SK-N-SH treated with all-trans-retinoic acid at 6 μM for 48 hours (cell line): ENCODE results near the gene NAT8L.

ENCODE experiments used
- RARB ChIP-seq: fragments of 250-450 bp; sonication (Bioruptor Pico); IDR thresholded peaks from 2 replicates; pipeline ENCODE4 v1.8.0; 2021; ENCODE audit warnings: mild to moderate bottlenecking, moderate library complexity
- TF ChIP-seq, protein P1 (sequence below): fragments of 250-450 bp; sonication (Bioruptor Pico); IDR thresholded peaks from 2 replicates; pipeline ENCODE4 v1.5.1; 2020; ENCODE audit warnings: low read depth, mild to moderate bottlenecking, moderate library complexity
- TF ChIP-seq, protein P2 (sequence below): fragments of 250-450 bp; sonication (Bioruptor Pico); IDR thresholded peaks from 2 replicates; pipeline ENCODE4 v1.8.0; 2020; ENCODE audit warnings: mild to moderate bottlenecking, moderate library complexity, borderline replicate concordance
- TF ChIP-seq, protein P3 (sequence below): fragments of 250-450 bp; sonication (Bioruptor Pico); IDR thresholded peaks from 2 replicates; pipeline ENCODE4 v1.5.1; 2021; ENCODE audit warnings: mild to moderate bottlenecking, moderate library complexity

DNA sequence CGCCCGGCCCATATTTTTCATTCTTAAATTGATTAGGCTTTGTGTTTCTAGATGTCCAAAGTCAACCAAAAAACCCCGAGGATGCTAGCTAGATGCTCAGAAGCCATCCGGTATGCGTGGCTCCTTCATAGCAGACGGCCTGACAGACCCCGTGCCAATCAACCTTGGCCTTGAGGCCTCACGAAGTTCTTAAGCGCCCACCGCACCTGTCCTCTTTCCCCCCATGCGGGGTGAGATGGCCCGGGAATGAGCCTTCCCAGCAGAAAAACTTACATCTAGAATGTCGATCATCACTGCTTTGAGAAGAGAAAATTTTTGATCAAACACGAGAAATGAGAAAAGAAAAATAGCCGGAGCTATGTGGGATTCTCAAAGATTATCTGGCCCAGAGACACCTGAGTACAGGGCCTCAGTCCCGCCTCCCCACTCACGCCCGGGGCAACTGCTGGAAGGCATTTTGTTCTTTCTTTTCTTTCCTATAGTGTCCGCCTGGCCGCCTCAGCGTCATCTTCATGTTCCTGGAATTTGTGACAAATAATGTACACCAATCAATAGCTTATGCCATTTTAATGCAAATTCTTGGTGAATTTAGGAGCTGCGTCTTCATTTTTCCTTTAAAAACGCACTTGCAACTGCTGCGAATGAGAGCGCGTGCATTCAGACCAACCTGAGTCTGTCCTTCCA is 1.6 kb upstream of the NAT8L start:
- TF ChIP-seq RARB (CRISPR knock-in tag), result no peak
- TF ChIP-seq, protein P1, sequence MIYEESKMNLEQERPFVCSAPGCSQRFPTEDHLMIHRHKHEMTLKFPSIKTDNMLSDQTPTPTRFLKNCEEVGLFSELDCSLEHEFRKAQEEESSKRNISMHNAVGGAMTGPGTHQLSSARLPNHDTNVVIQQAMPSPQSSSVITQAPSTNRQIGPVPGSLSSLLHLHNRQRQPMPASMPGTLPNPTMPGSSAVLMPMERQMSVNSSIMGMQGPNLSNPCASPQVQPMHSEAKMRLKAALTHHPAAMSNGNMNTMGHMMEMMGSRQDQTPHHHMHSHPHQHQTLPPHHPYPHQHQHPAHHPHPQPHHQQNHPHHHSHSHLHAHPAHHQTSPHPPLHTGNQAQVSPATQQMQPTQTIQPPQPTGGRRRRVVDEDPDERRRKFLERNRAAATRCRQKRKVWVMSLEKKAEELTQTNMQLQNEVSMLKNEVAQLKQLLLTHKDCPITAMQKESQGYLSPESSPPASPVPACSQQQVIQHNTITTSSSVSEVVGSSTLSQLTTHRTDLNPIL (CRISPR knock-in tag), result no peak
- TF ChIP-seq, protein P2, sequence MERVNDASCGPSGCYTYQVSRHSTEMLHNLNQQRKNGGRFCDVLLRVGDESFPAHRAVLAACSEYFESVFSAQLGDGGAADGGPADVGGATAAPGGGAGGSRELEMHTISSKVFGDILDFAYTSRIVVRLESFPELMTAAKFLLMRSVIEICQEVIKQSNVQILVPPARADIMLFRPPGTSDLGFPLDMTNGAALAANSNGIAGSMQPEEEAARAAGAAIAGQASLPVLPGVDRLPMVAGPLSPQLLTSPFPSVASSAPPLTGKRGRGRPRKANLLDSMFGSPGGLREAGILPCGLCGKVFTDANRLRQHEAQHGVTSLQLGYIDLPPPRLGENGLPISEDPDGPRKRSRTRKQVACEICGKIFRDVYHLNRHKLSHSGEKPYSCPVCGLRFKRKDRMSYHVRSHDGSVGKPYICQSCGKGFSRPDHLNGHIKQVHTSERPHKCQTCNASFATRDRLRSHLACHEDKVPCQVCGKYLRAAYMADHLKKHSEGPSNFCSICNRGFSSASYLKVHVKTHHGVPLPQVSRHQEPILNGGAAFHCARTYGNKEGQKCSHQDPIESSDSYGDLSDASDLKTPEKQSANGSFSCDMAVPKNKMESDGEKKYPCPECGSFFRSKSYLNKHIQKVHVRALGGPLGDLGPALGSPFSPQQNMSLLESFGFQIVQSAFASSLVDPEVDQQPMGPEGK (CRISPR knock-in tag), result no peak
- TF ChIP-seq, protein P3, sequence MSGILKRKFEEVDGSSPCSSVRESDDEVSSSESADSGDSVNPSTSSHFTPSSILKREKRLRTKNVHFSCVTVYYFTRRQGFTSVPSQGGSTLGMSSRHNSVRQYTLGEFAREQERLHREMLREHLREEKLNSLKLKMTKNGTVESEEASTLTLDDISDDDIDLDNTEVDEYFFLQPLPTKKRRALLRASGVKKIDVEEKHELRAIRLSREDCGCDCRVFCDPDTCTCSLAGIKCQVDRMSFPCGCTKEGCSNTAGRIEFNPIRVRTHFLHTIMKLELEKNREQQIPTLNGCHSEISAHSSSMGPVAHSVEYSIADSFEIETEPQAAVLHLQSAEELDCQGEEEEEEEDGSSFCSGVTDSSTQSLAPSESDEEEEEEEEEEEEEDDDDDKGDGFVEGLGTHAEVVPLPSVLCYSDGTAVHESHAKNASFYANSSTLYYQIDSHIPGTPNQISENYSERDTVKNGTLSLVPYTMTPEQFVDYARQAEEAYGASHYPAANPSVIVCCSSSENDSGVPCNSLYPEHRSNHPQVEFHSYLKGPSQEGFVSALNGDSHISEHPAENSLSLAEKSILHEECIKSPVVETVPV (CRISPR knock-in tag), result no peak
